Measurements from ENCODE around the gene ESYT2.
"Not testable (repeated sequence)": the region's sequence is repeated elsewhere in the genome, so short reads cannot be mapped to it uniquely, and the experiment has no call there.

ESYT2 gene

GRCh38 chr7:158850545-158851102 lies 21.3 kb upstream of the ESYT2 start:
- Histone ChIP-seq H3K4me3 (ENCODE audit: low read length) (no peak overlapping the region), H3K27ac (ENCODE audit: low read length) (no peak overlapping the region), H3K9me3 (ENCODE audit: control insufficient read depth, insufficient read depth, low read length) (peaks cover 1% of the 10 kb centered on the region; the same call in 1 of the 2 replicates), H3K4me1 (ENCODE audit: control insufficient read depth, insufficient read depth, low read length) (no peaks in the 10 kb centered on the region), H3K27me3 (ENCODE audit: control insufficient read depth, insufficient read depth, low read length) (no peaks in the 10 kb centered on the region), H3K36me3 (ENCODE audit: control insufficient read depth, insufficient read depth, low read length) (no peaks in the 10 kb centered on the region)
- WGBS (ENCODE audit: insufficient coverage, insufficient read length), result no CpG with 5 or more reads among the region's 5 CpGs
- DNase-seq (ENCODE audit: low read depth, low spot score), result no peak

- no peak overlapping the region for H3K4me3 ChIP-seq (ENCODE audit: low read length)
- no peaks in the 10 kb centered on the region for H3K4me1 ChIP-seq (ENCODE audit: control insufficient read depth, insufficient read depth, low read length)
- H3K27me3 ChIP-seq (ENCODE audit: control insufficient read depth, insufficient read depth, low read length), result no peaks in the 10 kb centered on the region
- no peak for DNase-seq (ENCODE audit: low read depth, low spot score)
- no peak overlapping the region for H3K27ac ChIP-seq (ENCODE audit: low read length)
- no peaks in the 10 kb centered on the region for H3K36me3 ChIP-seq (ENCODE audit: control insufficient read depth, insufficient read depth, low read length)
- WGBS (ENCODE audit: insufficient coverage, insufficient read length), result no CpG with 5 or more reads among the region's 5 CpGs
- peaks cover 1% of the 10 kb centered on the region; the same call in 1 of the 2 replicates for H3K9me3 ChIP-seq (ENCODE audit: control insufficient read depth, insufficient read depth, low read length)
These were observed 20.6 kb upstream of the ESYT2 start for GRCh38 chr7:158849768-158850544.

GRCh38 chr7:158849442-158849767 lies 20.1 kb upstream of the ESYT2 start:
- no CpG with 5 or more reads among the region's 5 CpGs for WGBS (ENCODE audit: insufficient coverage, insufficient read length)
- no peaks in the 10 kb centered on the region for H3K36me3 ChIP-seq (ENCODE audit: control insufficient read depth, insufficient read depth, low read length)
- no peaks in the 10 kb centered on the region for H3K4me1 ChIP-seq (ENCODE audit: control insufficient read depth, insufficient read depth, low read length)
- no peak overlapping the region for H3K27ac ChIP-seq (ENCODE audit: low read length)
- no peak for DNase-seq (ENCODE audit: low read depth, low spot score)
- H3K27me3 ChIP-seq (ENCODE audit: control insufficient read depth, insufficient read depth, low read length), result no peaks in the 10 kb centered on the region
- peaks cover 1% of the 10 kb centered on the region; the same call in 1 of the 2 replicates for H3K9me3 ChIP-seq (ENCODE audit: control insufficient read depth, insufficient read depth, low read length)
- no peak overlapping the region for H3K4me3 ChIP-seq (ENCODE audit: low read length)

- WGBS (ENCODE audit: insufficient coverage, insufficient read length), result no CpG with 5 or more reads among the region's 1 CpG
- H3K4me3 ChIP-seq (ENCODE audit: low read length), result no peak overlapping the region
These were observed 18.1 kb upstream of the ESYT2 start for GRCh38 chr7:158847451-158847866.

GRCh38 chr7:158846304-158846703 lies 17.0 kb upstream of the ESYT2 start:
- no peaks in the 10 kb centered on the region for H3K27me3 ChIP-seq (ENCODE audit: control insufficient read depth, insufficient read depth, low read length)
- DNase-seq (ENCODE audit: low read depth, low spot score), result no peak
- no peaks in the 10 kb centered on the region for H3K36me3 ChIP-seq (ENCODE audit: control insufficient read depth, insufficient read depth, low read length)
- H3K4me1 ChIP-seq (ENCODE audit: control insufficient read depth, insufficient read depth, low read length), result no peaks in the 10 kb centered on the region
- H3K9me3 ChIP-seq (ENCODE audit: control insufficient read depth, insufficient read depth, low read length), result peaks cover 1% of the 10 kb centered on the region; the same call in 1 of the 2 replicates
- no peak overlapping the region for H3K4me3 ChIP-seq (ENCODE audit: low read length)
- no peak overlapping the region for H3K27ac ChIP-seq (ENCODE audit: low read length)

More at GRCh38 chr7:158847451-158847866, 18.1 kb upstream of the ESYT2 start:
- Histone ChIP-seq H3K27ac (ENCODE audit: low read length) (no peak overlapping the region), H3K36me3 (ENCODE audit: control insufficient read depth, insufficient read depth, low read length) (no peaks in the 10 kb centered on the region), H3K4me1 (ENCODE audit: control insufficient read depth, insufficient read depth, low read length) (no peaks in the 10 kb centered on the region), H3K9me3 (ENCODE audit: control insufficient read depth, insufficient read depth, low read length) (peaks cover 1% of the 10 kb centered on the region; the same call in 1 of the 2 replicates), H3K27me3 (ENCODE audit: control insufficient read depth, insufficient read depth, low read length) (no peaks in the 10 kb centered on the region)
- no peak for DNase-seq (ENCODE audit: low read depth, low spot score)

GRCh38 chr7:158843771-158844170 lies 14.5 kb upstream of the ESYT2 start:
- no peak for DNase-seq (ENCODE audit: low read depth, low spot score)
- WGBS (ENCODE audit: insufficient coverage, insufficient read length), result no CpG with 5 or more reads among the region's 4 CpGs
- H3K27ac ChIP-seq (ENCODE audit: low read length), result no peak overlapping the region
- no peak overlapping the region for H3K4me3 ChIP-seq (ENCODE audit: low read length)
- H3K9me3 ChIP-seq (ENCODE audit: control insufficient read depth, insufficient read depth, low read length), result peaks cover 1% of the 10 kb centered on the region; the same call in 1 of the 2 replicates
- H3K4me1 ChIP-seq (ENCODE audit: control insufficient read depth, insufficient read depth, low read length), result no peaks in the 10 kb centered on the region
- H3K27me3 ChIP-seq (ENCODE audit: control insufficient read depth, insufficient read depth, low read length), result no peaks in the 10 kb centered on the region
- no peaks in the 10 kb centered on the region for H3K36me3 ChIP-seq (ENCODE audit: control insufficient read depth, insufficient read depth, low read length)

GRCh38 chr7:158842486-158842885 lies 13.2 kb upstream of the ESYT2 start:
- Histone ChIP-seq H3K27me3 (ENCODE audit: control insufficient read depth, insufficient read depth, low read length) (no peaks in the 10 kb centered on the region), H3K9me3 (ENCODE audit: control insufficient read depth, insufficient read depth, low read length) (peaks cover 1% of the 10 kb centered on the region; the same call in 1 of the 2 replicates), H3K4me3 (ENCODE audit: low read length) (no peak overlapping the region), H3K4me1 (ENCODE audit: control insufficient read depth, insufficient read depth, low read length) (no peaks in the 10 kb centered on the region; the same call in 1 of the 2 replicates), H3K27ac (ENCODE audit: low read length) (no peak overlapping the region), H3K36me3 (ENCODE audit: control insufficient read depth, insufficient read depth, low read length) (no peaks in the 10 kb centered on the region)
- WGBS (ENCODE audit: insufficient coverage, insufficient read length), result no CpG with 5 or more reads among the region's 4 CpGs
- DNase-seq (ENCODE audit: low read depth, low spot score), result no peak

GRCh38 chr7:158840604-158841003 lies 11.3 kb upstream of the ESYT2 start:
- Histone ChIP-seq H3K36me3 (ENCODE audit: control insufficient read depth, insufficient read depth, low read length) (no peaks in the 10 kb centered on the region), H3K27me3 (ENCODE audit: control insufficient read depth, insufficient read depth, low read length) (no peaks in the 10 kb centered on the region), H3K9me3 (ENCODE audit: control insufficient read depth, insufficient read depth, low read length) (no peaks in the 10 kb centered on the region), H3K4me1 (ENCODE audit: control insufficient read depth, insufficient read depth, low read length) (no peaks in the 10 kb centered on the region; the same call in 1 of the 2 replicates), H3K27ac (ENCODE audit: low read length) (no peak overlapping the region), H3K4me3 (ENCODE audit: low read length) (no peak overlapping the region)
- no CpG with 5 or more reads among the region's 8 CpGs for WGBS (ENCODE audit: insufficient coverage, insufficient read length)
- DNase-seq (ENCODE audit: low read depth, low spot score), result no peak

- H3K27me3 ChIP-seq (ENCODE audit: control insufficient read depth, insufficient read depth, low read length); DNase-seq (ENCODE audit: low read depth, low spot score); H3K36me3 ChIP-seq (ENCODE audit: control insufficient read depth, insufficient read depth, low read length); H3K27ac ChIP-seq (ENCODE audit: low read length); H3K9me3 ChIP-seq (ENCODE audit: control insufficient read depth, insufficient read depth, low read length); H3K4me1 ChIP-seq (ENCODE audit: control insufficient read depth, insufficient read depth, low read length); H3K4me3 ChIP-seq (ENCODE audit: low read length): not testable (repeated sequence)
- WGBS (ENCODE audit: insufficient coverage, insufficient read length), result no CpG with 5 or more reads among the region's 8 CpGs
These were observed 9.9 kb upstream of the ESYT2 start for GRCh38 chr7:158839177-158839576.

GRCh38 chr7:158837790-158838637 lies 8.7 kb upstream of the ESYT2 start:
- DNase-seq (ENCODE audit: low read depth, low spot score), result no peak
- Histone ChIP-seq H3K36me3 (ENCODE audit: control insufficient read depth, insufficient read depth, low read length) (no peaks in the 10 kb centered on the region), H3K4me3 (ENCODE audit: low read length) (no peak overlapping the region), H3K9me3 (ENCODE audit: control insufficient read depth, insufficient read depth, low read length) (no peaks in the 10 kb centered on the region), H3K4me1 (ENCODE audit: control insufficient read depth, insufficient read depth, low read length) (no peaks in the 10 kb centered on the region; the same call in 1 of the 2 replicates), H3K27me3 (ENCODE audit: control insufficient read depth, insufficient read depth, low read length) (no peaks in the 10 kb centered on the region), H3K27ac (ENCODE audit: low read length) (no peak overlapping the region)
- WGBS (ENCODE audit: insufficient coverage, insufficient read length), result no CpG with 5 or more reads among the region's 8 CpGs

Data from iPS DF 6.9 (cell line).